ENCODE results near the gene FAIM2. TPM values are rescaled to one million over a fixed set of nuclear protein-coding genes. Genes with fewer than 3 reads are reported as not detected.

Gene FAIM2
- total RNA-seq, 1 experiment from 2014 or later: 0.09 TPM

GRCh38 chr12:49939307-49939706 lies 35.6 kb upstream of the FAIM2 start:
- Histone ChIP-seq H3K4me3 (ENCODE audit: low read depth, low read length) (no peak overlapping the region), H3K4me1 (no peaks in the 10 kb centered on the region; the same call in none of the 2 replicates), H3K9me3 (no peaks in the 10 kb centered on the region), H3K27me3 (replicated peaks; ENCODE audit: control insufficient read depth, insufficient read depth, low read length) (no peaks in the 10 kb centered on the region), H3K36me3 (ENCODE audit: control insufficient read depth, insufficient read depth, low read length) (no peaks in the 10 kb centered on the region)
- peaks cover 5% of the 10 kb centered on the region for H3K36me3 Mint-ChIP-seq (ENCODE audit: insufficient read depth, unreplicated experiment)
- no peak overlapping the region for H3K27ac Mint-ChIP-seq (ENCODE audit: unreplicated experiment)
- H3K9me3 Mint-ChIP-seq (ENCODE audit: unreplicated experiment): no peaks in the 10 kb centered on the region
- no TSS peak for BruUV-seq (replicated peaks)
- no peak overlapping the region for H3K4me3 Mint-ChIP-seq (ENCODE audit: unreplicated experiment)
- TF ChIP-seq CTCF (IDR thresholded peaks at IDR 0.05; ENCODE audit: insufficient read depth in 1 of 2, low read depth in 1 of 2, low read length in 1 of 2, severe bottlenecking in 1 of 2, unreplicated experiment in 1 of 2): no peak
- POLR2A ChIA-PET: no interaction called here
- CTCF ChIA-PET: interaction anchor here (0.7 to 1.5 kb wide), 2 partner anchors 11 to 117 kb away, joined by 4 to 5 read pairs; partner anchors contain the start of gene AQP2
- intact Hi-C loops (cut with micrococcal nuclease; ENCODE audit: unreplicated experiment): no loop called here
- H3K4me1 Mint-ChIP-seq (ENCODE audit: low read depth, unreplicated experiment): no peaks in the 10 kb centered on the region
- DNase-seq: no peak
- no peaks in the 10 kb centered on the region for H3K27me3 Mint-ChIP-seq (ENCODE audit: insufficient read depth, unreplicated experiment)

GRCh38 chr12:49937639-49938300 lies 34.1 kb upstream of the FAIM2 start:
- H3K27ac Mint-ChIP-seq (ENCODE audit: unreplicated experiment): no peak overlapping the region

GRCh38 chr12:49936925-49937324 lies 33.2 kb upstream of the FAIM2 start:
- POLR2A ChIA-PET: no interaction called here
- no peaks in the 10 kb centered on the region for H3K27me3 Mint-ChIP-seq (ENCODE audit: insufficient read depth, unreplicated experiment)
- Histone ChIP-seq H3K9me3 (no peaks in the 10 kb centered on the region), H3K36me3 (ENCODE audit: control insufficient read depth, insufficient read depth, low read length) (no peaks in the 10 kb centered on the region), H3K4me1 (no peaks in the 10 kb centered on the region; the same call in none of the 2 replicates), H3K27me3 (replicated peaks; ENCODE audit: control insufficient read depth, insufficient read depth, low read length) (no peaks in the 10 kb centered on the region), H3K4me3 (ENCODE audit: low read depth, low read length) (no peak overlapping the region)
- H3K36me3 Mint-ChIP-seq (ENCODE audit: insufficient read depth, unreplicated experiment): peaks cover 5% of the 10 kb centered on the region
- no peak for TF ChIP-seq CTCF (IDR thresholded peaks at IDR 0.05; ENCODE audit: insufficient read depth in 1 of 2, low read depth in 1 of 2, low read length in 1 of 2, severe bottlenecking in 1 of 2, unreplicated experiment in 1 of 2)
- CTCF ChIA-PET: interaction anchor here (0.7 to 0.9 kb wide), 2 partner anchors 51 to 133 kb away, joined by 3 to 4 read pairs; no protein-coding TSS in a partner anchor
- DNase-seq: no peak
- H3K4me3 Mint-ChIP-seq (ENCODE audit: unreplicated experiment): no peak overlapping the region
- BruUV-seq (replicated peaks): no TSS peak
- intact Hi-C loops (cut with micrococcal nuclease; ENCODE audit: unreplicated experiment): no loop called here
- no peaks in the 10 kb centered on the region for H3K9me3 Mint-ChIP-seq (ENCODE audit: unreplicated experiment)
- no peaks in the 10 kb centered on the region for H3K4me1 Mint-ChIP-seq (ENCODE audit: low read depth, unreplicated experiment)
- no peak overlapping the region for H3K27ac Mint-ChIP-seq (ENCODE audit: unreplicated experiment)

More at GRCh38 chr12:49937639-49938300, 34.1 kb upstream of the FAIM2 start:
- Histone ChIP-seq H3K4me3 (ENCODE audit: low read depth, low read length) (no peak overlapping the region), H3K9me3 (no peaks in the 10 kb centered on the region), H3K27me3 (replicated peaks; ENCODE audit: control insufficient read depth, insufficient read depth, low read length) (no peaks in the 10 kb centered on the region), H3K4me1 (no peaks in the 10 kb centered on the region; the same call in none of the 2 replicates), H3K36me3 (ENCODE audit: control insufficient read depth, insufficient read depth, low read length) (no peaks in the 10 kb centered on the region)
- ChIA-PET POLR2A (no interaction called here), CTCF (interaction anchor here (0.7 to 0.9 kb wide), 2 partner anchors 37 to 133 kb away, joined by 3 read pairs; no protein-coding TSS in a partner anchor)
- intact Hi-C loops (cut with micrococcal nuclease; ENCODE audit: unreplicated experiment): no loop called here
- Mint-ChIP-seq H3K4me1 (ENCODE audit: low read depth, unreplicated experiment) (no peaks in the 10 kb centered on the region), H3K9me3 (ENCODE audit: unreplicated experiment) (no peaks in the 10 kb centered on the region), H3K36me3 (ENCODE audit: insufficient read depth, unreplicated experiment) (peaks cover 5% of the 10 kb centered on the region), H3K27me3 (ENCODE audit: insufficient read depth, unreplicated experiment) (no peaks in the 10 kb centered on the region), H3K4me3 (ENCODE audit: unreplicated experiment) (no peak overlapping the region)
- no TSS peak for BruUV-seq (replicated peaks)
- no peak for DNase-seq
- no peak for TF ChIP-seq CTCF (IDR thresholded peaks at IDR 0.05; ENCODE audit: insufficient read depth in 1 of 2, low read depth in 1 of 2, low read length in 1 of 2, severe bottlenecking in 1 of 2, unreplicated experiment in 1 of 2)

Measured in Caco-2 (cell line).